Keratinocyte (primary cell): ENCODE results near the gene L3MBTL4.
"Not testable (repeated sequence)": the region's sequence is repeated elsewhere in the genome, so short reads cannot be mapped to it uniquely, and the experiment has no call there.

Experiments used
- EZH2 ChIP-seq: IDR thresholded peaks from one replicate; pipeline ENCODE4 v1.6.1; 2012; ENCODE audit warnings: inconsistent platforms, mild to moderate bottlenecking, low read length, moderate library complexity
- TF ChIP-seq, protein P1 (sequence below), 3 experiments: IDR thresholded peaks in 1 of 3; conservative IDR thresholded peaks in 1 of 3; optimal IDR thresholded peaks in 1 of 3; 2 replicates in 2 of 3; 3 replicates in 1 of 3; pipeline versions ENCODE3 to v1.5.1; 2011; ENCODE audit warnings: low read length in 3 of 3, mild to moderate bottlenecking in 3 of 3, moderate library complexity in 2 of 3, control low read depth in 1 of 3, inconsistent platforms in 1 of 3; ENCODE audit not compliant: insufficient read depth in 2 of 3; ENCODE audit errors: extremely low read depth in 1 of 3

GRCh38 chr18:6408543-6408942, 6.2 kb downstream of the L3MBTL4 start:
- TF ChIP-seq, protein P1, sequence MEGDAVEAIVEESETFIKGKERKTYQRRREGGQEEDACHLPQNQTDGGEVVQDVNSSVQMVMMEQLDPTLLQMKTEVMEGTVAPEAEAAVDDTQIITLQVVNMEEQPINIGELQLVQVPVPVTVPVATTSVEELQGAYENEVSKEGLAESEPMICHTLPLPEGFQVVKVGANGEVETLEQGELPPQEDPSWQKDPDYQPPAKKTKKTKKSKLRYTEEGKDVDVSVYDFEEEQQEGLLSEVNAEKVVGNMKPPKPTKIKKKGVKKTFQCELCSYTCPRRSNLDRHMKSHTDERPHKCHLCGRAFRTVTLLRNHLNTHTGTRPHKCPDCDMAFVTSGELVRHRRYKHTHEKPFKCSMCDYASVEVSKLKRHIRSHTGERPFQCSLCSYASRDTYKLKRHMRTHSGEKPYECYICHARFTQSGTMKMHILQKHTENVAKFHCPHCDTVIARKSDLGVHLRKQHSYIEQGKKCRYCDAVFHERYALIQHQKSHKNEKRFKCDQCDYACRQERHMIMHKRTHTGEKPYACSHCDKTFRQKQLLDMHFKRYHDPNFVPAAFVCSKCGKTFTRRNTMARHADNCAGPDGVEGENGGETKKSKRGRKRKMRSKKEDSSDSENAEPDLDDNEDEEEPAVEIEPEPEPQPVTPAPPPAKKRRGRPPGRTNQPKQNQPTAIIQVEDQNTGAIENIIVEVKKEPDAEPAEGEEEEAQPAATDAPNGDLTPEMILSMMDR (optimal IDR thresholded peaks at IDR 0.05 in 1 of 3, IDR thresholded peaks at IDR 0.05 in 1 of 3, conservative IDR thresholded peaks at IDR 0.05 in 1 of 3; ENCODE audit: extremely low read depth in 1 of 3, insufficient read depth in 2 of 3, low read length in 3 of 3): not testable (repeated sequence)
- not testable (repeated sequence) for TF ChIP-seq EZH2
